ENCODE measurements around the gene PLA2G4A.

PLA2G4A gene

GRCh38 chr1:186834399-186834958 lies 5.7 kb downstream of the PLA2G4A start:
- DNase-seq = no peak

- no peak for DNase-seq
Measured at GRCh38 chr1:186835448-186835847, 6.7 kb downstream of the PLA2G4A start.

DNA sequence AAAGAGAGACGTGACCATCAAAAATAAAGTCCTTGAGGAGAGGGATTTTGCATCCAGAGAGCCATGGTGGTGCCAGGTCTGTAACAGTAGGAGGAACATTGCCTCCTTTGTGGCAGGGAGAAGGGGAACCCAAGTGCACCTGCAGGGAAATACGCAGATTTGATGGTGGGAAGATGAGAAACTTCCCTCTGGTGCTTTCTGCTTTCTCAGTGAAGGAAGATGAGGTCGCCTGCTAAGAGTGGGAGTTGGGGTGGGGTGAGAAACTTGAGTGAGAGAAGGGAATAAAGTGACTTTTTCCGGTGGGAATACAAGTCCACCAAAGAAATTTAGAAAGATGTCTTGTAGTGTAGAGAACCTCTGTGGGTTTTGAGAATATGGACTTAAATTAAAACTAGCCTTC lies 9.1 kb downstream of the PLA2G4A start:
- no peak for DNase-seq

DNA sequence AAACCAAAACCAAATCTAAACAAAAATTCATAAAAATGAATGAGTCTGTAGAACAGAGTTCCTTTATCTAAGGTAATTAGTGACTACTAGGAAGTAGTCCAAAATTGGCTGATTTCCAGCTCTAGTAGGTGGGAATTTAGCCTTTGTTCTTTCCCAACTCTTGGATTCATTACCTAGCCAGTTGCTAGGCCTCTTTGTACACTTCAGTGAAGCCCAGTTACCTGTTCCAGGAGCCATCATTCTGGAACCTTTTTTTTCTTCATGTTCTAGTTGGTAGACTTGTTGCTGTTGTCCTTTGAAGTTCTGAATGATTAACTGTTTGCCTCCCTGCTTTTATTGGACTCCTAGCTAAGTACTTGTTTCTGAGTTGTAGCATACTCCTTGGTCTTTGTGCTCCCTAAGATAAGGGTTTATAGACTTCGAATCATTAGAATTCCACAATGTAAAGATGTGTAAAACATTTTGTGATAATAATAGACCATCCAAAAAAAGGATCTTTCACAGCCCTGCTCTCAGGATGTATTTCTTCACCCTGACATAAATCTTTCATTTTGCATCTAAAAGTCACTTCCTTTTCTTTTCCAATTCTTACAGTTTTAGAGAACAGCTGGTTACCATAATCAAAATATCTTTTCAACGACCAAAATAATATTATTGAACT lies 9.8 kb downstream of the PLA2G4A start:
- DNase-seq = no peak

DNA sequence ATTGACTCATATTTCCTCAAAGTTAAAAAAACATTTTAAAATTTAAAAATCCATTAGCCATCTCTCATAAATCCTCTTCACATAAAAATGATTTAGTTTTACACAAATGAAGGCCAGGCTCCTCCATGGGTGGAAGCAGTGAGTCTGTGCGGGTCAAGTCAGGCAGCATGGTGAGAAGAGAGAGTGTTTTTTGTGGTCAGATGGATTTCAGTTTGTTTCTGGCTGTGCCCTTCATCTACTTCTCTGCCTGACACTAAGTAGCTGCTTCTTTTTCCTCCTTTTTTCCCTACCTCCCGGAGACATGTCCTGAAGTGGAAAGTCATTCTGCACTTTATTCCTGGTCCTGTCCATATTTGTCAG lies 10.3 kb downstream of the PLA2G4A start:
- no peak for DNase-seq

GRCh38 chr1:186841599-186841998 lies 12.8 kb downstream of the PLA2G4A start:
- no peak for DNase-seq

DNA sequence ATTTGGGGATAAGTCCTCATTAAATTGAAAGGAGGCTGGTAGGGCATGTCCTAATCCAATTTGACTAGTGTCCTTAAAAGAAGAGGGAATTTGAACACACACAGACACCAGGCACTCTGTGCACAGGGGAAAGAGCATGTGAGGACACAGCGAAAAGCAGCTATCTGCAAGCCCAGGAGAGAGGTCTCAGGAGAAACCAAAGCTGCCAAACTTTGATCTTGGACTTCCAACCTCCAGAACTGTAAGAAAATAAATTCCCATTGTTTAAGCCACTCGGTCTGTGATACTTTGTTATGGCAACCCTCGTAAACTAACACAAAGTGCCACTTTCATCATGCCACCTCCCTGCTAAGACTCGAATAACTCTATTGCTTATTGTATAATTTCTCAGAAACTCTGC lies 13.8 kb downstream of the PLA2G4A start:
- no peak for DNase-seq

DNA sequence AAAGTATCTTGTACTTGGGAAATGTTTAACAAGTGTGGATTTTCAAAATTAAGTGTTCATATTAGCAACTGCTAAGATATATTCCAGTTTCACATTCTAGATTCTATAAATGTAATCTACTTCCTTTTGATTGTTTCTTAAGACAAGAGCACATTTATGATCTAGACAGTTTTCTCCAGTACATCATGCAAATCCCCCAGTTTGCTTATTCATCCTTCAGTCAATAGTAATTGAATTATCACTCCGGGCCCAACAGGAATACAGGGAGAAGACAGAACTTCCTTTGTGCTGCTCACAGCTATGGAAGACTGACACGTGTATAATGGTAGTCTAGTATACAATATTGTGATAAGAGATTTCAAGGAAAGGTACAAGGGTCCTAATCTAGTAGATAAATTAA lies 14.5 kb downstream of the PLA2G4A start:
- DNase-seq = no peak

- no peak for DNase-seq
Measured at GRCh38 chr1:186843931-186844330, 15.2 kb downstream of the PLA2G4A start.

- DNase-seq = no peak
Measured at GRCh38 chr1:186845576-186846210, 16.9 kb downstream of the PLA2G4A start.

DNA sequence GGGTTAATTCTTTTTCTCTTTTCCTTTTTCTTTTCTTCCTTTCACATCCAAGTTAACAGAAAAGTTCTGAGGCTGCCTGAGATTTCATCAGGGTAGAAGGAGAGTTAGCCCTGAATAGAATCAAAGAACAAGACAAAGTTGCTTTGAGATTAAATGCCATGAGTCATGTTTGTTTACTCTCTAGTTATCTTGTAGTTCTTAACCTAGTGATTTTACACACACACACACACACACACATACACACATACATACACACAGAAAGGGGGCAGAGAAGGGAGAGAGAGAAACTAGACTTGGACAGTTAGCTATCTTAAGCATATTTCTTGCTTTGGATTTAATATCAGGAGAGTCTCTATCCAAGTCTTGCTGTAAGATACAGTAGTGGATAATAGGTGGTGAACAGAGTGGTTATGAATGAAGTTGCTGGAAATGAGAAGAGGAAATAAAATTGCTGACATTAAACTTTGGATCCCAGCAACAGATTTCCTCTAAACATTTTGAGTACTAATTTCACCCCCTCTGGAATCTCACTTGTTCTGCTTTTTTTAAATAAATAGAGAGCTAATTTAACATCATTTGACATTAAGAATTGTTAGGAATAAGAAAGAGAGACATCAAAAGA lies 19.9 kb downstream of the PLA2G4A start:
- no peak for DNase-seq

GRCh38 chr1:186849271-186849671 lies 20.5 kb downstream of the PLA2G4A start:
- DNase-seq = no peak

DNA sequence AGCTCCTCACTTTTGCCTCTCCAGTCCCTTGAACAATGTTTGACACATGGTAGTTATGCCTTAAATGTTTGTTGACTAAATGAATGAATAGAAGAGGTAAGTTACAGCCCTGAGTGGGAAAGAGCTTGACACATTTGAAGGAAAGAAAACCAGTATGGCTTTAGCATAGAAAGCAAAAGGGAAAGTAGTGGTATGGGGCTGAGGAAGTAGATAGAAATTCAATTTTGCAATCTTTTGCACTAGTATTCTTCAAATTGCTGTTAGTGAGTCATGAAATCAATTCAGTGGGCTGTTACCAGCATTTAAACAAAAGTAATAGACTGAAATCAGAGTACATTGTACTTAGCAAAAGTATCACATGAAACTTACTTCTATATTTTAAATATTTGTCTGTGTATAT lies 21.1 kb downstream of the PLA2G4A start:
- DNase-seq = no peak

DNA sequence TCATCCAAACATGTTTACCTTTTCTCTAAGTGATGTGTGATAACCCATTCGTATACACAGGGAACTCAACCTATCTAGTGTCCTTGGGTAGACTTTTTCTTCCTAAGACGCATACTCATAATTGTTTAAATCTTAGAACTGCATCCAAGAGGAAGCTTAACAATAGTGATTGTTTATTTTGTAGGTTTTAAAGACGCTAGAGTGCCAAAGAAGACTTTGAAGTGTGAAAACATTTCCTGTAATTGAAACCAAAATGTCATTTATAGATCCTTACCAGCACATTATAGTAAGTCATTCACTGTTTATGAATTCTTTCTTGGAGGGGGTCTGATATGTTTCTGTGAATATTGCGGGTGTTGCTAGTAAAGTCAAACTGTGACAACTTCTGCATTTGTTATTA lies 25.4 kb downstream of the PLA2G4A start:
- DNase-seq = no peak

GRCh38 chr1:186858923-186859322 lies 30.2 kb downstream of the PLA2G4A start:
- no peak for DNase-seq

GRCh38 chr1:186859995-186860394 lies 31.2 kb downstream of the PLA2G4A start:
- no peak for DNase-seq

GRCh38 chr1:186864296-186864695 lies 35.5 kb downstream of the PLA2G4A start:
- no peak for DNase-seq

- no peak for DNase-seq
Measured at GRCh38 chr1:186865253-186865652, 36.5 kb downstream of the PLA2G4A start.

- no peak for DNase-seq
Measured at GRCh38 chr1:186865857-186866256, 37.1 kb downstream of the PLA2G4A start.

GRCh38 chr1:186869526-186870228 lies 40.9 kb downstream of the PLA2G4A start:
- DNase-seq = no peak

- DNase-seq = no peak
Measured at GRCh38 chr1:186871784-186872183, 43.0 kb downstream of the PLA2G4A start.

- DNase-seq = no peak
Measured at GRCh38 chr1:186872291-186872690, 43.5 kb downstream of the PLA2G4A start.

GRCh38 chr1:186873687-186874086 lies 44.9 kb downstream of the PLA2G4A start:
- DNase-seq = no peak

Measured in cerebellar nuclear complex (tissue), 1 donor.